CD4-positive, alpha-beta T cell treated with Interleukin-12 subunit alpha and Interleukin-12 subunit beta, for 1 hour (primary cell): ENCODE measurements around the gene MOGAT1.

Experiments used
- DNase-seq: peaks from one replicate; pipeline ENCODE4 v3.0.0-alpha.2; 2020

MOGAT1 gene

GRCh38 chr2:222671259-222672067 lies at the start of gene MOGAT1:
MOGAT1 (plus strand) TSS chr2:222671658; CDS start chr2:222671786, 128 bp downstream.
- DNase-seq, result no peak

GRCh38 chr2:222621893-222622292 lies 49.6 kb upstream of the MOGAT1 start:
- DNase-seq, result no peak

GRCh38 chr2:222622910-222623309 lies 48.5 kb upstream of the MOGAT1 start:
- DNase-seq, result no peak

GRCh38 chr2:222623756-222624309 lies 47.6 kb upstream of the MOGAT1 start:
- DNase-seq, result no peak

GRCh38 chr2:222627764-222628163 lies 43.7 kb upstream of the MOGAT1 start:
- DNase-seq, result no peak

- no peak for DNase-seq
Measured at GRCh38 chr2:222635295-222635694, 36.2 kb upstream of the MOGAT1 start.

- DNase-seq, result no peak
Measured at GRCh38 chr2:222637067-222637466, 34.4 kb upstream of the MOGAT1 start.

GRCh38 chr2:222641336-222641735 lies 30.1 kb upstream of the MOGAT1 start:
- no peak for DNase-seq

- DNase-seq, result no peak
Measured at GRCh38 chr2:222643134-222643533, 28.3 kb upstream of the MOGAT1 start.

GRCh38 chr2:222646008-222646407 lies 25.4 kb upstream of the MOGAT1 start:
- no peak for DNase-seq

- DNase-seq, result no peak
Measured at GRCh38 chr2:222649801-222650200, 21.7 kb upstream of the MOGAT1 start.

- no peak for DNase-seq
Measured at GRCh38 chr2:222651718-222652418, 19.6 kb upstream of the MOGAT1 start.

- DNase-seq, result no peak
Measured at GRCh38 chr2:222652491-222653255, 18.8 kb upstream of the MOGAT1 start.

- no peak for DNase-seq
Measured at GRCh38 chr2:222653280-222653679, 18.2 kb upstream of the MOGAT1 start.

GRCh38 chr2:222655787-222656525 lies 15.5 kb upstream of the MOGAT1 start, which contains the start of gene FARSB:
FARSB (minus strand) TSS chr2:222656092; CDS start chr2:222656073, 19 bp downstream.
- DNase-seq, result peak; percentile 96

GRCh38 chr2:222656526-222657446 lies 14.7 kb upstream of the MOGAT1 start:
- no peak for DNase-seq

- DNase-seq, result no peak
Measured at GRCh38 chr2:222663479-222663878, 8.0 kb upstream of the MOGAT1 start.

- DNase-seq, result no peak
Measured at GRCh38 chr2:222668494-222669154, 2.8 kb upstream of the MOGAT1 start.

GRCh38 chr2:222669353-222669752 lies 2.1 kb upstream of the MOGAT1 start:
- no peak for DNase-seq

GRCh38 chr2:222670191-222671038 lies 1.0 kb upstream of the MOGAT1 start:
- no peak for DNase-seq
